Lower leg skin (tissue), 4 donors: ENCODE data around the gene NFATC2. TPM values are rescaled to one million over a fixed set of nuclear protein-coding genes. Genes with fewer than 3 reads are reported as not detected.

Source experiments
- DNase-seq, 2 donors: peaks; one replicate each; pipeline ENCODE4 v3.0.0-alpha.2; 2019; ENCODE audit warnings: low spot score in 2 of 2
- H3K4me3 ChIP-seq: fragments of 200-600 bp; sonication (generic); 2 replicates; pipeline ENCODE4 v1.5.1; 2017; ENCODE audit warnings: mild to moderate bottlenecking, low read depth; ENCODE audit not compliant: poor library complexity, severe bottlenecking
- CTCF ChIP-seq, 3 donors: fragments of 450-650 bp; IDR thresholded peaks; one replicate each; pipeline ENCODE4 v1.5.1; 2016; ENCODE audit warnings: antibody characterized with exemption in 3 of 3, mild to moderate bottlenecking in 3 of 3, moderate library complexity in 2 of 3
- POLR2A ChIP-seq, 2 donors: fragments of 450-650 bp; IDR thresholded peaks; one replicate each; pipeline ENCODE4 v1.6.1; 2016 to 2017; ENCODE audit warnings: antibody characterized with exemption in 2 of 2, mild to moderate bottlenecking in 1 of 2, moderate library complexity in 1 of 2
- WGBS, 2 donors: methylation state at CpG; one replicate each; pipeline ENCODE4 v1.1.5; 2018; 5-methylcytosine and 5-hydroxymethylcytosine counted together
- intact Hi-C: fragments of 100-400 bp; cut with DNase I; formaldehyde crosslinking; loops from one replicate; pipeline ENCODE4 v1.15.0; 2023; ENCODE audit warnings: low total_unique reads
- total RNA-seq, 4 donors: library from RNA; depleted of rRNA; stranded (reverse); fragments of >200 nt; gene quantifications; one replicate each; pipeline ENCODE4 v1.1.0, GENCODE V29; 2016

NFATC2 gene
- total RNA-seq, 4 donors from 2014 or later = 4.0 to 10.4 (median 5.1) TPM

- no peak for DNase-seq
- intact Hi-C loops = no loop called here
- H3K4me3 ChIP-seq = no peak overlapping the region
- WGBS, 2 donors = 75 to 82% methylated on average over 10 of the region's 10 CpGs
- TF ChIP-seq CTCF (IDR thresholded peaks at IDR 0.05) (no peak), POLR2A (IDR thresholded peaks at IDR 0.05) (no peak)
Measured at GRCh38 chr20:51409192-51409880, 133.2 kb downstream of the NFATC2 start.

- H3K4me3 ChIP-seq = no peak overlapping the region
- 84 to 89% methylated on average over 10 of the region's 10 CpGs for WGBS, 2 donors
- intact Hi-C loops = no loop called here
- TF ChIP-seq POLR2A (IDR thresholded peaks at IDR 0.05) (no peak), CTCF (IDR thresholded peaks at IDR 0.05) (no peak)
- DNase-seq = no peak
Measured at GRCh38 chr20:51404297-51405060, 138.0 kb downstream of the NFATC2 start.

GRCh38 chr20:51403466-51404220 lies 138.9 kb downstream of the NFATC2 start:
- no peak for TF ChIP-seq POLR2A (IDR thresholded peaks at IDR 0.05)
- TF ChIP-seq CTCF (IDR thresholded peaks at IDR 0.05) = no peak
- intact Hi-C loops = no loop called here
- 95 to 97% methylated on average over 8 to 9 of the region's 9 CpGs for WGBS, 2 donors
- H3K4me3 ChIP-seq = no peak overlapping the region
- no peak for DNase-seq

GRCh38 chr20:51402201-51402600 lies 140.3 kb downstream of the NFATC2 start:
- no peak overlapping the region for H3K4me3 ChIP-seq
- no peak for DNase-seq
- 48 to 51% methylated on average over 2 of the region's 2 CpGs for WGBS, 2 donors
- intact Hi-C loops = no loop called here
- TF ChIP-seq POLR2A (IDR thresholded peaks at IDR 0.05) (no peak), CTCF (IDR thresholded peaks at IDR 0.05) (no peak)

- no peak overlapping the region for H3K4me3 ChIP-seq
- DNase-seq = no peak
- 93 to 98% methylated on average over 4 of the region's 4 CpGs for WGBS, 2 donors
- intact Hi-C loops = no loop called here
- TF ChIP-seq POLR2A (IDR thresholded peaks at IDR 0.05) (no peak), CTCF (IDR thresholded peaks at IDR 0.05) (no peak)
Measured at GRCh38 chr20:51401496-51401895, 141.0 kb downstream of the NFATC2 start.
